Gastrocnemius medialis (tissue), 4 donors: Measurements from ENCODE around the gene ASCC1. TPM values are rescaled to one million over a fixed set of nuclear protein-coding genes. Genes with fewer than 3 reads are reported as not detected.
A peak's percentile ranks its signal among the peaks of the same experiment; 100 is the strongest.

Experiments used
- ATAC-seq, 2 donors: fragments of 150-250 bp; one replicate each; pipeline ENCODE4 v1.9.1; 2016
- DNase-seq, 2 donors: peaks; one replicate each; pipeline ENCODE4 v3.0.0-alpha.2; 2019
- H3K27ac ChIP-seq, 4 donors: fragments of 200-600 bp; sonication (generic); 1 replicate in 1 of 4; 2 replicates in 3 of 4; pipeline ENCODE4 v1.5.1; 2016 to 2018; ENCODE audit warnings: mild to moderate bottlenecking in 2 of 4, moderate library complexity in 1 of 4
- H3K27me3 ChIP-seq, 3 donors: fragments of 200-600 bp; sonication (generic) in 2 of 3; 1 replicate in 1 of 3; 2 replicates in 2 of 3; pipeline versions ENCODE4 v1.5.1 to v1.6.0; 2016 to 2019; ENCODE audit warnings: mild to moderate bottlenecking in 1 of 3, moderate library complexity in 1 of 3
- H3K36me3 ChIP-seq, 2 donors: fragments of 200-600 bp; sonication (generic) in 1 of 2; one replicate each; pipeline ENCODE4 v1.5.1; 2017 to 2018
- H3K4me1 ChIP-seq, 2 donors: fragments of 200-600 bp; sonication (generic) in 1 of 2; one replicate each; pipeline ENCODE4 v1.5.1; 2016 to 2017; ENCODE audit warnings: mild to moderate bottlenecking in 2 of 2
- H3K4me3 ChIP-seq, 4 donors: fragments of 200-600 bp; sonication (generic) in 3 of 4; 1 replicate in 1 of 4; 2 replicates in 3 of 4; pipeline ENCODE4 v1.5.1; 2016 to 2019; ENCODE audit warnings: mild to moderate bottlenecking in 2 of 4
- H3K9me3 ChIP-seq, 3 donors: fragments of 200-600 bp; sonication (generic) in 2 of 3; 1 replicate in 1 of 3; 2 replicates in 2 of 3; pipeline ENCODE4 v1.5.1; 2016 to 2019
- CTCF ChIP-seq, 5 experiments: fragments of 450-650 bp in 3 of 5; fragments of 200-600 bp in 2 of 5; sonication (generic) in 2 of 5; IDR thresholded peaks in 4 of 5; conservative IDR thresholded peaks in 1 of 5; 1 replicate in 4 of 5; 2 replicates in 1 of 5; pipeline ENCODE4 v1.5.1; 2016 to 2019; ENCODE audit warnings: antibody characterized with exemption in 5 of 5, mild to moderate bottlenecking in 3 of 5, moderate library complexity in 3 of 5
- POLR2A ChIP-seq, 2 donors: fragments of 450-650 bp; IDR thresholded peaks; one replicate each; pipeline ENCODE4 v1.6.1; 2017; ENCODE audit warnings: antibody characterized with exemption in 2 of 2, mild to moderate bottlenecking in 2 of 2, moderate library complexity in 2 of 2
- in situ Hi-C, 4 donors: fragments of 200-750 bp; cut with MboI; loops; one replicate each; pipeline versions ENCODE4 v1.15.0 to v1.8.0; 2017; ENCODE audit warnings: low sequenced_read_pairs in 4 of 4
- intact Hi-C: fragments of 100-400 bp; cut with DNase I; formaldehyde crosslinking; loops from one replicate; pipeline ENCODE4 v1.15.1; 2023; ENCODE audit warnings: low total_unique reads
- total RNA-seq, 4 donors: library from RNA; depleted of rRNA; stranded (reverse); fragments of >200 nt; gene quantifications; one replicate each; pipeline versions ENCODE4 v1.1.0 to v1.2.3, GENCODE V29; 2016

ASCC1 gene
- total RNA-seq, 4 donors from 2014 or later: 26.1 to 31.1 (median 29.6) TPM

GRCh38 chr10:72261784-72262404 is 45.8 kb upstream of the ASCC1 start:
- H3K4me1 ChIP-seq: peaks cover 38 to 40% of the 10 kb centered on the region in 2 donors
- intact Hi-C loops (no loop called here), in situ Hi-C loops (no loop called here)
- no peaks in the 10 kb centered on the region for H3K27me3 ChIP-seq
- H3K9me3 ChIP-seq: no peaks in the 10 kb centered on the region
- TF ChIP-seq CTCF (IDR thresholded peaks at IDR 0.05 in 4 of 5, conservative IDR thresholded peaks at IDR 0.05 in 1 of 5) (no peak), POLR2A (IDR thresholded peaks at IDR 0.05) (no peak)
- H3K27ac ChIP-seq: peak overlapping the region; percentile 94 to 99 (median 98)
- no peaks in the 10 kb centered on the region for H3K36me3 ChIP-seq
- ATAC-seq (no peak), DNase-seq (no peak)
- H3K4me3 ChIP-seq: peak overlapping the region in 1 of 4 donors; percentile 59

- in situ Hi-C loops (no loop called here), intact Hi-C loops (no loop called here)
- ATAC-seq (peak; percentile 6 to 21), DNase-seq (no peak)
- no peaks in the 10 kb centered on the region for H3K27me3 ChIP-seq
- H3K27ac ChIP-seq: peak overlapping the region; percentile 94 to 99 (median 98)
- peak; percentile 40 to 64 for TF ChIP-seq POLR2A (IDR thresholded peaks at IDR 0.05)
- no peak for TF ChIP-seq CTCF (IDR thresholded peaks at IDR 0.05 in 4 of 5, conservative IDR thresholded peaks at IDR 0.05 in 1 of 5)
- peak overlapping the region; percentile 43 to 73 (median 64) for H3K4me3 ChIP-seq
- no peaks in the 10 kb centered on the region for H3K9me3 ChIP-seq
- no peaks in the 10 kb centered on the region for H3K36me3 ChIP-seq
- H3K4me1 ChIP-seq: peaks cover 46 to 47% of the 10 kb centered on the region in 2 donors
Observed at GRCh38 chr10:72260976-72261783, 45.1 kb upstream of the ASCC1 start.

GRCh38 chr10:72260239-72260975 is 44.3 kb upstream of the ASCC1 start:
- TF ChIP-seq CTCF (IDR thresholded peaks at IDR 0.05 in 4 of 5, conservative IDR thresholded peaks at IDR 0.05 in 1 of 5) (no peak), POLR2A (IDR thresholded peaks at IDR 0.05) (peak in 1 of 2 donors; percentile 65)
- Histone ChIP-seq H3K27me3 (no peaks in the 10 kb centered on the region), H3K9me3 (no peaks in the 10 kb centered on the region), H3K36me3 (no peaks in the 10 kb centered on the region), H3K27ac (peak overlapping the region; percentile 94 to 99 (median 98)), H3K4me3 (peak overlapping the region; percentile 43 to 73 (median 64)), H3K4me1 (peaks cover 53 to 55% of the 10 kb centered on the region in 2 donors)
- in situ Hi-C loops: no loop called here
- DNase-seq (peak; percentile 76 to 89), ATAC-seq (peak; percentile 66 to 76)
- intact Hi-C loops: no loop called here

- peak in 1 of 2 donors; percentile 9 for ATAC-seq
- Histone ChIP-seq H3K9me3 (no peaks in the 10 kb centered on the region), H3K36me3 (no peaks in the 10 kb centered on the region), H3K4me3 (peak overlapping the region in 1 of 4 donors; percentile 59), H3K27me3 (no peaks in the 10 kb centered on the region), H3K27ac (peak overlapping the region; percentile 94 to 99 (median 98)), H3K4me1 (peaks cover 60 to 61% of the 10 kb centered on the region in 2 donors)
- TF ChIP-seq CTCF (IDR thresholded peaks at IDR 0.05 in 4 of 5, conservative IDR thresholded peaks at IDR 0.05 in 1 of 5) (no peak), POLR2A (IDR thresholded peaks at IDR 0.05) (no peak)
- in situ Hi-C loops (no loop called here), intact Hi-C loops (no loop called here)
- no peak for DNase-seq
Observed at GRCh38 chr10:72259491-72260238, 43.6 kb upstream of the ASCC1 start.
